Measurements from ENCODE around the gene OSTF1.

- TF ChIP-seq CTCF (conservative IDR thresholded peaks at IDR 0.05 in 1 of 2, IDR thresholded peaks at IDR 0.05 in 1 of 2; ENCODE audit: low read depth in 1 of 2, low read length in 2 of 2) (no peak), EZH2 (IDR thresholded peaks at IDR 0.05; ENCODE audit: low read length, missing control alignments) (no peak)
Measured at GRCh38 chr9:75067894-75068293, 20.4 kb upstream of the OSTF1 start.
